Liver (tissue), 5 donors: ENCODE data around the gene IL32. TPM values are rescaled to one million over a fixed set of nuclear protein-coding genes. Genes with fewer than 3 reads are reported as not detected.

Source experiments
- polyA plus RNA-seq, 2 donors: library from polyadenylated mRNA; stranded (reverse) in 1 of 2; unstranded in 1 of 2; fragments of 200-250 nt in 1 of 2; fragments of >200 nt in 1 of 2; fragmentation: Nextera tagmentation in 1 of 2; extraction: Ambion mirVana in 1 of 2; gene quantifications; one replicate each; pipeline versions ENCODE4 v1.2.1 to v1.2.3, GENCODE V29; 2013 to 2015
- small RNA-seq: library from RNA; depleted of rRNA; stranded (forward); fragments of <200 nt; gene quantifications from one replicate; pipeline ENCODE3, GENCODE V24; 2014
- total RNA-seq, 2 donors: library from RNA; depleted of rRNA; stranded (reverse); fragments of >200 nt; gene quantifications; one replicate each; pipeline ENCODE4 v1.2.3, GENCODE V29; 2014
- donor health status: healthy.
- donor health status: healthy.
- donor health status: healthy.

IL32 gene
- total and polyA plus RNA-seq, 4 donors: 8.6 to 328 (median 196) TPM

Small RNAs within 50 kb of the gene (small RNA-seq; reads per million reads assigned to genes)
- gene RNU1-22P: not detected

Other genes starting within 250 kb of the IL32 start
- gene PRSS21, start 248.4 kb upstream of the IL32 start, total RNA-seq: 1 to 10 TPM in 1 of 2 donors, not detected in 1; 1.0 TPM
- gene PRSS21, start 248.4 kb upstream of the IL32 start, polyA plus RNA-seq: under 1 TPM; 0.18 to 0.26 TPM
- under 1 TPM; 0.33 to 0.79 TPM for gene ZG16B, start 235.3 kb upstream of the IL32 start, total RNA-seq
- under 1 TPM; 0.24 to 0.53 TPM for gene ZG16B, start 235.3 kb upstream of the IL32 start, polyA plus RNA-seq
- 1 to 10 TPM in 1 of 2 donors, not detected in 1; 1.1 TPM for gene PRSS22, start 207.5 kb upstream of the IL32 start, total RNA-seq
- gene PRSS22, start 207.5 kb upstream of the IL32 start, polyA plus RNA-seq: under 1 TPM; 0.23 to 0.32 TPM
- 10 to 100 TPM in 1 of 2 donors, 1 to 10 TPM in 1; 7.1 to 21.0 TPM for gene FLYWCH2, start 182.4 kb upstream of the IL32 start, total RNA-seq
- 10 to 100 TPM in 1 of 2 donors, 1 to 10 TPM in 1; 4.9 to 10.2 TPM for gene FLYWCH2, start 182.4 kb upstream of the IL32 start, polyA plus RNA-seq
- gene FLYWCH1, start 153.7 kb upstream of the IL32 start, total RNA-seq: 10 to 100 TPM in 1 of 2 donors, 1 to 10 TPM in 1; 6.2 to 12.2 TPM
- gene FLYWCH1, start 153.7 kb upstream of the IL32 start, polyA plus RNA-seq: 1 to 10 TPM; 3.9 to 9.5 TPM
- not detected for gene KREMEN2, start 101.4 kb upstream of the IL32 start, total RNA-seq
- gene KREMEN2, start 101.4 kb upstream of the IL32 start, polyA plus RNA-seq: not detected
- 1 to 10 TPM in 1 of 2 donors, under 1 TPM in 1; 0.92 to 9.9 TPM for gene PAQR4, start 96.3 kb upstream of the IL32 start, total RNA-seq
- gene PAQR4, start 96.3 kb upstream of the IL32 start, polyA plus RNA-seq: 1 to 10 TPM in 1 of 2 donors, under 1 TPM in 1; 0.63 to 3.0 TPM
- 10 to 100 TPM in 1 of 2 donors, under 1 TPM in 1; 0.50 to 15.8 TPM for gene PKMYT1, start 85.2 kb upstream of the IL32 start, total RNA-seq
- gene PKMYT1, start 85.2 kb upstream of the IL32 start, polyA plus RNA-seq: 1 to 10 TPM; 1.7 to 3.4 TPM
- gene CLDN9, start 52.7 kb upstream of the IL32 start, total RNA-seq: under 1 TPM; 0.05 to 0.25 TPM
- under 1 TPM; 0.25 to 0.32 TPM for gene CLDN9, start 52.7 kb upstream of the IL32 start, polyA plus RNA-seq
- under 1 TPM in 1 of 2 donors, not detected in 1; 0.75 TPM for gene CLDN6, start 47.5 kb upstream of the IL32 start, total RNA-seq
- not detected for gene CLDN6, start 47.5 kb upstream of the IL32 start, polyA plus RNA-seq
- 1 to 10 TPM; 7.9 to 8.8 TPM for gene TNFRSF12A, start 45.3 kb upstream of the IL32 start, total RNA-seq
- gene TNFRSF12A, start 45.3 kb upstream of the IL32 start, polyA plus RNA-seq: 10 to 100 TPM in 1 of 2 donors, 1 to 10 TPM in 1; 9.4 to 35.5 TPM
- 1 to 10 TPM; 1.4 to 2.2 TPM for gene HCFC1R1, start 41.7 kb upstream of the IL32 start, total RNA-seq
- gene HCFC1R1, start 41.7 kb upstream of the IL32 start, polyA plus RNA-seq: 10 to 100 TPM; 16.3 to 17.6 TPM
- 10 to 100 TPM; 12.6 to 14.8 TPM for gene THOC6, start 41.6 kb upstream of the IL32 start, total RNA-seq
- 10 to 100 TPM; 10.8 TPM for gene THOC6, start 41.6 kb upstream of the IL32 start, polyA plus RNA-seq
- under 1 TPM in 1 of 2 donors, not detected in 1; 0.59 TPM for gene BICDL2, start 28.7 kb upstream of the IL32 start, total RNA-seq
- under 1 TPM; 0.15 to 0.33 TPM for gene BICDL2, start 28.7 kb upstream of the IL32 start, polyA plus RNA-seq
- gene MMP25, start 19.1 kb upstream of the IL32 start, total RNA-seq: 1 to 10 TPM in 1 of 2 donors, under 1 TPM in 1; 0.47 to 2.7 TPM
- 1 to 10 TPM in 1 of 2 donors, under 1 TPM in 1; 0.57 to 1.3 TPM for gene MMP25, start 19.1 kb upstream of the IL32 start, polyA plus RNA-seq
- not detected for gene ZSCAN10, start 33.7 kb downstream of the IL32 start, total RNA-seq
- not detected for gene ZSCAN10, start 33.7 kb downstream of the IL32 start, polyA plus RNA-seq
- gene ZNF205, start 46.9 kb downstream of the IL32 start, total RNA-seq: 1 to 10 TPM; 4.1 to 6.9 TPM
- gene ZNF205, start 46.9 kb downstream of the IL32 start, polyA plus RNA-seq: 1 to 10 TPM; 2.0 to 5.9 TPM
- gene ZNF213, start 69.4 kb downstream of the IL32 start, total RNA-seq: 1 to 10 TPM; 1.9 to 4.5 TPM
- 1 to 10 TPM in 1 of 2 donors, under 1 TPM in 1; 0.56 to 1.6 TPM for gene ZNF213, start 69.4 kb downstream of the IL32 start, polyA plus RNA-seq
- gene OR1F1, start 122.6 kb downstream of the IL32 start, total RNA-seq: not detected
- not detected for gene OR1F1, start 122.6 kb downstream of the IL32 start, polyA plus RNA-seq
- 1 to 10 TPM; 4.5 to 5.3 TPM for gene ZNF200, start 169.5 kb downstream of the IL32 start, total RNA-seq
- gene ZNF200, start 169.5 kb downstream of the IL32 start, polyA plus RNA-seq: 1 to 10 TPM; 1.8 to 2.3 TPM
- 1 to 10 TPM; 1.2 to 3.3 TPM for gene MEFV, start 191.0 kb downstream of the IL32 start, total RNA-seq
- under 1 TPM; 0.33 to 0.36 TPM for gene MEFV, start 191.0 kb downstream of the IL32 start, polyA plus RNA-seq
- gene ZNF263, start 217.9 kb downstream of the IL32 start, total RNA-seq: 10 to 100 TPM; 17.2 to 27.3 TPM
- 1 to 10 TPM; 6.3 to 9.4 TPM for gene ZNF263, start 217.9 kb downstream of the IL32 start, polyA plus RNA-seq
- gene TIGD7, start 239.8 kb downstream of the IL32 start, total RNA-seq: 1 to 10 TPM; 1.8 to 2.6 TPM
- gene TIGD7, start 239.8 kb downstream of the IL32 start, polyA plus RNA-seq: under 1 TPM; 0.58 to 0.71 TPM
- 10 to 100 TPM; 11.0 to 17.2 TPM for gene ZNF75A, start 239.9 kb downstream of the IL32 start, total RNA-seq
- gene ZNF75A, start 239.9 kb downstream of the IL32 start, polyA plus RNA-seq: 1 to 10 TPM; 4.9 to 8.6 TPM